ENCODE measurements around the gene MYLK.

DNA sequence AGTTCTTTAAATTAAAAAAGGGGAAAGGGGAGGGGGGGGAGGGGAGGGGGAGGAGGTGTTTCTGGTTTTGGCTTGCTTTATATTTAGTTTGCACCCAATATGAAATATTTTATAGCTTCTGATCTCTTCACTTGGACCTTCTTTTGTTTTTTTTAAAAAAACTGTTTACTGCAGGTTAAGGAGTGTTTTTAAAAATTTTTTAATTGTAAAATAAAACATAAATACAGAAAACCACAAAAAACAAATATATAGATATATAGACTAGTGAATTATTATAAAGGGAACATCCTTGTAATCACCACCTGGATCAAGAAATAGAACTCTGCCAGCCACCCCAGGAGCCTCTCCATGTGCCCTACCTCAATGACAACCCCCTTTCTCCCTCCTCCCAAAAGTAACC, 861 bp upstream of the MYLK start:
- TF ChIP-seq, protein P1, sequence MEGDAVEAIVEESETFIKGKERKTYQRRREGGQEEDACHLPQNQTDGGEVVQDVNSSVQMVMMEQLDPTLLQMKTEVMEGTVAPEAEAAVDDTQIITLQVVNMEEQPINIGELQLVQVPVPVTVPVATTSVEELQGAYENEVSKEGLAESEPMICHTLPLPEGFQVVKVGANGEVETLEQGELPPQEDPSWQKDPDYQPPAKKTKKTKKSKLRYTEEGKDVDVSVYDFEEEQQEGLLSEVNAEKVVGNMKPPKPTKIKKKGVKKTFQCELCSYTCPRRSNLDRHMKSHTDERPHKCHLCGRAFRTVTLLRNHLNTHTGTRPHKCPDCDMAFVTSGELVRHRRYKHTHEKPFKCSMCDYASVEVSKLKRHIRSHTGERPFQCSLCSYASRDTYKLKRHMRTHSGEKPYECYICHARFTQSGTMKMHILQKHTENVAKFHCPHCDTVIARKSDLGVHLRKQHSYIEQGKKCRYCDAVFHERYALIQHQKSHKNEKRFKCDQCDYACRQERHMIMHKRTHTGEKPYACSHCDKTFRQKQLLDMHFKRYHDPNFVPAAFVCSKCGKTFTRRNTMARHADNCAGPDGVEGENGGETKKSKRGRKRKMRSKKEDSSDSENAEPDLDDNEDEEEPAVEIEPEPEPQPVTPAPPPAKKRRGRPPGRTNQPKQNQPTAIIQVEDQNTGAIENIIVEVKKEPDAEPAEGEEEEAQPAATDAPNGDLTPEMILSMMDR (IDR thresholded peaks at IDR 0.05; ENCODE audit: poor library complexity) = no peak
- TF ChIP-seq EZH2 (IDR thresholded peaks at IDR 0.05; ENCODE audit: borderline replicate concordance) = no peak
